HG02759 (cell line): ENCODE results near the gene BABAM2.
"Not testable (repeated sequence)": the region's sequence is repeated elsewhere in the genome, so short reads cannot be mapped to it uniquely, and the experiment has no call there.

ENCODE experiments used
- ATAC-seq: cut with Tn5 transposase; IDR thresholded peaks from one replicate; pipeline ENCODE4 v1.9.1; 2021; ENCODE audit warnings: mild to moderate bottlenecking, moderate library complexity; ENCODE audit not compliant: unreplicated experiment

BABAM2 gene

DNA sequence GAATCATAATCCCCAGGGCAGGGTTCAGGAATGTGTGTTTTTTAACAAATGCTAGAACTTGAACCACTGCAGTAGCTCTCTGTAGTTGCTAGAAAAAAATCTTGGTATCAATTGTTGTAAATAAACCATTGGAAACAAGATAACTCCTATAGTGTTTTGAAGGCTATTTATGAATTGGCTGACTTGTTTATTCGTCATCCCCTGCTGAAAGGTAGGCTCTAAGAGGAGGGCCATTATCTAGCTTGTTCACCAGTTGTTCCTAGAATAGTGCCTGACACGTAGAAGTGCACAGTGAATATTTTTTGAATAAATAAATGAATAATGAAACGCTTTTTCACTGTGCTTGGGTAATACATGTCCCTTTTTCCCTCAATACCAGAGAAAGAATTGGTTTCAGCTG lies 211.4 kb downstream of the BABAM2 start:
- ATAC-seq = no peak

DNA sequence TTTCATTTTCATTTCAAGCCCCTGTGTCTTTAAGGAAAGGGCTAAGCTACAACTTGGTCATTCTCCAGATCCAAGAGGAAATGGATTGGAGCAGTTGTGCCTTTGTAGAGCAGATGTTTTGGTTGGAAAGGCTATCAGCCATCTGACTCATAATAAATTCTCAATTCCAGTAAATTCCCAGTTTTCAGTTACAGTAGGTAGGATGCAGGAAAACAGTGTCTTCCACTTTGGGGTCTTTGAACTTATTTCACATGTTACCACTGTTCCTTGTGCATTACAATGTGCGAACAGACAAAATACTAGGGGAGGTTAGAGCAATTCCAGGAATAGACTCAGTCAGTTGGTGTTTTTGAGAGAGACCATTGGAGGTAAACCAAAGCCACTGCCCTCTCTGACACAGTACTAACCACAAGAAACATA lies 211.9 kb downstream of the BABAM2 start:
- no peak for ATAC-seq

DNA sequence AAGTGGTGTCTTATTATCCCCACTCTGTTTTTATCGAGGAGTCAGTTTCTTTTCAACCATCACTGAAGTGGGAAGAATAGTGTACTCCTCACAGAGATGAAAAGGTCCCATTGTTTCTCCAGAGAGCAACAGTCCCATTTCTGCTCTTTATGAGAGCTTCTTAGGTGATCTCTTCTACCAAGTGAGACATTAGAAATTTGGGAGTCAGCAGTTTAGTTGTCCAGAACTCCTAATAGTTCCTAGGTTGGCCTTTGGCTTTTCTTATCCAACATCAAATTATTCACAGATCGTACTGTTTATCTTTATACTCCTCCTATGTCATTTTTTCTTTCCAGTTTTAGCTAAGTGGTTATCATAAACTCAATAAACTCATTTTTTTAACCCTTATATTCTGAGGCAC lies 213.1 kb downstream of the BABAM2 start:
- ATAC-seq = no peak

DNA sequence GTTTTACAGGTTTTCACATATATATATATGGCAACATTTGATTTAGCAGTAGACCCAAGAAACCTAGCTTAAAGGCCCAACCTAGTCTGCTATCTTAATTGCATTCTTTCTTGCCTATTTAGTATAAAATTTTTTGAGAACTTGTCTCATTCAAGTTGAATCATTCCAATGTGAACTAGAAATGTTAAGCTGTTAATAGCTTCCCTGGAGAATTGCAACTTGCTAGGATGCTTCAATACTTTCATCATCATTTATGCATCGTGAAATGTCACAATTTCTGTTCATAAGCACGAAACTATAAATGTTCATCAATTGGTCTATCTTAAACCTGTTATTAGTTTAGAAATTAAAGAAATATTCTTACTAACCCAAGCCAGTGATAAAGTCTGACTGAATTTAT lies 217.6 kb downstream of the BABAM2 start:
- ATAC-seq = no peak

DNA sequence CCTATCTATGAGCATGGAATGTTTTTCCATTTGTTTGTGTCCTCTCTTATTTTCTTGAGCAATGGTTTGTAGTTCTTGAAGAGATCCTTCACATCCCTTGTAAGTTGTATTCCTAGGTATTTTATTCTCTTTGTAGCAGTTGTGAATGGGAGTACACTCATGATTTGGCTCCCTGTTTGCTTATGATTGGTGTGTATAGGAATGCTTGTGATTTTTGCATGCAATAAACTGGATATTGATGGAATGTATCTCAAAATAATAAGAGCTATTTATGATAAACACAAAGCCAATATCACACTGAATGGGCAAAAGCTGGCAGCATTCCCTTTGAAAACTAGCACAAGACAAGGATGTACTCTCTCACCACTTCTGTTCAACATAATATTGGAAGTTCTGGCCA lies 223.2 kb downstream of the BABAM2 start:
- ATAC-seq = not testable (repeated sequence)

DNA sequence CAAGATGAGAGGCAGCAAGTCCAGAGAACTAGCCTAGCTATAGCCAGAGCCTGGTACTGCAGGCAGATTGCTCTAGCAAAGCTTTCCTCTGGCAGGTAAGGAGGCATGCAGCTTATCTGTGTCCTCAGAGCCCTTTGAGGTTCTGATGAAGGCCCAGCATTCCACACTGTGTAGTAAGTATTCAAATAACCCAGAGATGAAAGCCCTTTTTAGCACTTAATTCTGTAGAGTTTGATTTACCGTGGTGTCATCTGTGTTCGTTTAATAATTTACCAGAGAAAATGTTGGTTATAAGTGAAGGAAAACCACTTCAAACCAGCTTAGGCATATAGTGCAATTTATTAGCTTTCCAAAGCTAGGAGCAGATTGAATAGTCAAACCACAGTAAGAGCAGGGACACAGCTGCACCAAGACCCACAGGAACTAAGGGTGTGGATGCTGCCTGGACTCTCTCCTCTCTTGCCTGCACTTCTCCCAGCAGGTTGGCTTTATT lies 226.6 kb downstream of the BABAM2 start:
- ATAC-seq = no peak

DNA sequence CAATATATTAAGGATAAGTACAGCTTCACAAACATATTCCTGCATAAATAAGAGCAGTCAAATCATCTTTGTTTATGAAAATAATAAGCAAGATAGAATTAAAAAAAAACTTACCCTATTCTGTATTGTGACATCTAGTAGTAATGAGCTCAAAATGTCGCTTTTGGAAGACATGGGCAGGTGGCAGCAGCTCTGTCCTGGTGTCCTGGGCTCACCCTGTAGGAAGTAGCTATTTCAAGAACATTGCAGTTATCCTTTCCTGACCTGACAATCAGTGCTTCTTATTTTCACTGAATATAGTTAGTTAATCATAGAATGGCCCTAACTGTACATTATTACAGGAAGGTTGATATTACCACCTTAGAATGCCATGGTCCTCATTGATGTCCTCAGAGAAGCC lies 229.1 kb downstream of the BABAM2 start:
- ATAC-seq = no peak

DNA sequence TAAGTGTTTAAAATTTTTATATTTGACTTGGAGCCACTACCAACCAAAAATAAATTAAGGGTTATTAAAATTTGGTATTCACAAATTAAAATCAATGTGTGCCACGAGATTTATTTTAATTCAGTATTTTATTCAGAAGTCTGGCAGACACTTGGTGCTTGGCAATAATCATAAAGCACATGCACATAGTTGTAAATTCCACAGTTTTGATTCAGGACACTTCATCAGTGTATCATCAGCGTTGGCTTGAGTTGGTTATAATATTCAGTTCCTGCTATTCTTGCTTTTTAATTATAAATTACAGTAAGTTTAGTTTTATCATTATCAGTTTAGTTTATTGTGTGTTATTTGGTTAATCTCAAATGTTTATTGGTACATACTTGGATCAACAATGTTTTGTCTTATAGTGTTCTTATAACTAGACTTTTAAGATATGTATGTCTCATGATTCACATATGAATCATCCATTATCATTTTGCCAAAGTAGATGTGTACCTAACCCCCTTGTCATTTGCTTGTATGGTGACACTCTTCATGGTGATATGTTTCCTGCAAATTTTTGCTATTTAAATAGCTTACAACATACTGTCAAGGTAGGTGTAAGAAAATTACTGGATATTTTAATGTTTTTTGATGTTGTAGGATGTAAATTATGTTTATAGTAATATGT lies 237.9 kb downstream of the BABAM2 start:
- no peak for ATAC-seq

DNA sequence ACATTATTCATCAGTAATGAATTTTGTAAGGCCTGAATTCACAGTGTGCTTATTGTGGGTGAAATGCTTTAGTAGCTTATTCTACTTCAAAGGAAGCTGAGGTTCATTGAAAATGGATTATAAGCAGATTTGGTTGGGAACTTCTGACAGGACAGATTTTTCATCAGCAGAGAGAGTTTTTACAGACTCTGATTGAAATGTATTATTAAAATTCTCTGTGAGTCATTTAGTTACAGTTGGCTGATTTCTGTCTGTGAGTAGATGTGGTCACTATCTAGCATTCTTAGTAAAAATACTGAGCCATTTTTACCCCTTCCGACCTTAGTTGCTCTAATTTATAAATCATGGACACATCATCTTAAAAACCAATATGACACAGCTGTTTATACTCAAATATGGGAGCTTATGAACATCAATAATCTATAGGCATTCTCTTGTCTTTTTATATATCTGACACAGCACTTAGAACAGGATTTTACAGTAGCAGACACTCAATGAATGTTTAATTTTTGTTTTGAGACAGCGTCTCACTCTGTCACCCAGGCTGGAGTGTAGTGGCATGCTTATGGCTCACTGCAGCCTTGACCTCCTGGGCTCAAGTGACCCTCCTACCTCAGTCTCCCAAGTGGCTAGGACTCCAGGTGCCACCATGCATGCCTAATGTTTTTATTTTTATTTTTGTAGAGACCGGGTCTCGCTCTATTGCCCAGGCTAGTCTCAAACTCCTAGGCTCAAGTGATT lies 239.6 kb downstream of the BABAM2 start:
- no peak for ATAC-seq

DNA sequence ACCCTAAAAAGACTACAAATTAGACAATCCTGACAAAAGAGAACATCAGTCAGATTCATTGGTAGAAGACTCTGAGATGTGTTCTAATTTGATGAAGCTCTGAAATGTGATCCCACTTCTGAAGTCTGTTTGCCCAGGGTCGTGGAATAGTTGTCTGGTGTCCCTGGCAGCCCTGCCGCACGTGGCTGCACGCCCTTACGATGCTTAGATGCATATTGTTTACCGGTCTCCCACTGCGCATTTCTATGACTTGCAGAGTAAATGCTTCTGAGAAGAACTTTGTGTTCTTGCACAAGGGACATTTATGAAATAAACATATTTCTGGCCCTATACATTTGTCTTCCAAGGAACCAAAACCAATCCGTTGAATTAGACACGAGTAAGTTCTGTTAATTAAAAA lies 243.2 kb downstream of the BABAM2 start:
- ATAC-seq = no peak

DNA sequence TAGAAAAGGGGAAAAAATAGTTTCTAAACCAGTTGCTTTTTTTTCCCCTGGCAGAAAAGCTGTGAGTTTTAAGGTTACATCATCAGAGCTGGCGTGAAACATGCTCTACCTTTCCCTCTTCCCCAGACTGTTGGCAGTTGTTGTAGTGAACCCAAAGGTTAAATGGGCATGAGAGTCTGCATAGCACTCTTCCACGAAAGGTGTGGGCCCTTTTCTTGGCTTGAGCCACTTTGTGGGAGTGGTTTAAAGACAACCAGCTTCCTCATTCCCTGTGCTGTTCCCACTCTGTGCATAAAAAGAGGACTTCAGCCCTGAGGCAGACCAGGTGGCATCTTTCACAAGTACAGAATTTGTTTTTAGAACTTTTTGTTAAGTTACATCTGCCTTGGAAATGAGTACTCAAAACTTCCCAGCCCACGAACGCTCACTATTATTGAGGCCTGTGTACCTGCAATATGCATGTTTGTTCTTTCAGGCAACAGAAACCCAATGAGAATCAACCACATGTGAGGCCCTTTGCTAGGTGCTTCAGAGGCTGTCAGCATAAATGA lies 243.8 kb downstream of the BABAM2 start:
- no peak for ATAC-seq

DNA sequence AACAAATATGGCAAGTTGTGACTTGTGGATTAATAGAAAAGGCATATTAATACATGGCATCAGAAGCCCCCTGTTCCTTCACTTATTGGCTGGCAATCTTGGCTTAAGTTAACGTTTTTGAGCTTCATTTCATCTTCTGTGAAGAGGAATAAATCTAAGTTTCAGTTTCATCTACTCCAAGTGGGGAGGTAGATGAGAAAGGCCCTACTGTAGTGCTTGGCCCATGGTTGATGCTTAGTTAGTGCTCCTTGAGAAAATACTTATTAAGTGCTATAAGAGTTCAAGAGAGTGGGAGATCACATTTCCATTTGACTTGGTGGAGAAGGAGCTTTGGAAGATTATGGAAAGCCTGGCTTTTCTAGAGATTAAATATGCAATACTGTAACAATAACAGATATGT lies 244.3 kb downstream of the BABAM2 start:
- no peak for ATAC-seq

DNA sequence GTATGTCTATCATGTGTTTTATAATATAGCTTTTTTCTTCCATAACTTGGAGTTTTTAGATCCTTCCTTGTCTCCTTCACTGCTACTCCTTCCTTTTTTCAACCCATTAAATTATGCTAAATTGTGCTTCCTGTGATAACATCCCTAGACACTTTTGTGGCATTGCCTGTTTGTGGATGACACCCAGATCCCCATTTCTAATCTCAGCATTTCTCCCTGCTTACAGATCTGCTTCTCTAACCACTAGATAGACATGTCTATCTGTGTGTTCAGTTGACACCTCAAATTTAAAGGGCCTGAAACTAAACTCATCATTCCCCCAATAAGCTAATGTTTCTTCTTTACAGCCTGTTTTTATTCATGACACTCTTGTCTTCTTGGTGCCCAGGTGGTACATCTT lies 244.8 kb downstream of the BABAM2 start:
- ATAC-seq = no peak

DNA sequence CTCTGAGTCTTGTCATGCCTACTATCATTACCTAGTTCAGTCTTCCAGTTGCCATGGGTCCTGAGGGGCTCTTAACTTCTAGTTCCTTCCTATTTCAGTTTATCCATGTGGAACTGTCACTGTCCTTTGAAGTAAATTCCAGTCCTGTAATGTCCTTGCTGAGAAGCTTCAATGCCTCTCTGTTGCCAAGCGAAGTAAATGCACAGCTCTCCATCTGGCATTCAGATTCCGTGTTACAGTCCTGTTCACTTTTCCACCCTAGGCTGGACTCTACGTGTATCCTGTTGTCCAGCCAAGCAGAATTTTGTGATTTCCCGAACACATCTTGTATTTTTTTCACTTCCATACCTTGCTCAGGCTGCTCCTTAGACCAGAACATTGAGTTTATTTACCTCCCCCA lies 245.3 kb downstream of the BABAM2 start:
- ATAC-seq = no peak

DNA sequence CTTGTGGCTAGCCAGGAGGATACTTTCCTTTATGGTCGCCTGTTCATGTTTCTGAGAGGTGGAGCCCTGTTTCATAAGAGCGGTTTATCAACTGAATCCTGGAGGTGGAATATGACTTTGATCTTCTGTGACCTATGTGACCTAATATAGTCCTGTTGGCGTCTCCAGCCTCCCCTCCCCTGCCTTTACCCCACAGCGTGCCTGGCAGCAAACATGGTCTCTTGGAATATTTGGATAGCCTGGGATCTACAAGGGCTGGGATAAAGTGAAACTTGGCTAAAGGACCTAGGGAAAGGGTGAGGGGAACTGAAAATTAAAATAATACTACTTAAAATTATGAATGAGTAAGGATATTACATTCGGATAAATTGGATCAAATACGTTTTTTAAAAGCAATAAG lies 246.0 kb downstream of the BABAM2 start:
- ATAC-seq = no peak

DNA sequence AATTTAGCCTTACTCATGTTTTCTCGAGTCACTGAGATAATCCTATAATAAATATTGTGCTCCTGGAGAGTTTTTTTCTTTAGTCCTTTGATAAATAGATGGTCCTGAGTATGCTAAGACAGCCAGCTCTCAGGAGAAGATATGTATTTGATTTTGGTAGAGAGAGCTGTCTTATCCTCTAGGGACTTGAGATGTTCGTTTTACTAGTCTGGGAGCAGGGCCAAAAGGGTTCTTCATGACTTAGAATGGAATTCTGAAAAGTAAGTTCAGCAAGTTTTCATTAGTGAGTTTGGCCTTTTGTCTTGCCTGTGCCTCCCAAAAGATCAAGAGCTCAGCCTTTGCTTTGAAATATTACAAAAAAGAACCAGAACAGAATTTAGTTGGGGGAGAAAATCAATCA lies 246.7 kb downstream of the BABAM2 start:
- no peak for ATAC-seq

DNA sequence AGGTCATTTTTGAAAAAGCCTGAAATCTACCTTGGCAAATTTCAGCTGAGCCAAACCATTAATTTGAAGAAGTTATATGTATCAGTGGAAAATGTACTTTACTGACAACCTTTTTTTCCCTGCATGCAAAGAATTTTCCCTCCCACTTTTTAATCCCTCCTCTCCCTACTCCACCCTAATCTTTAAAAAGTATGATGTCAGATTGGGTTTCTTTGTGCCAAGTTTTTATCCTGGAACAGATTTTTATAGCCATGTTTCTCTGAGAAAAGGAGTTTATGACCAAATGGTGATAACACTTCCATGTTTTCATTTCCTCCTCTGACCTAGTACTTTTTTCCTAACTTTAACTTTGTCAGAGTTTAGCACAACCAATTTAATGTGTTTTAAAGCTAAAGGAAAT lies 251.9 kb downstream of the BABAM2 start:
- ATAC-seq = no peak

DNA sequence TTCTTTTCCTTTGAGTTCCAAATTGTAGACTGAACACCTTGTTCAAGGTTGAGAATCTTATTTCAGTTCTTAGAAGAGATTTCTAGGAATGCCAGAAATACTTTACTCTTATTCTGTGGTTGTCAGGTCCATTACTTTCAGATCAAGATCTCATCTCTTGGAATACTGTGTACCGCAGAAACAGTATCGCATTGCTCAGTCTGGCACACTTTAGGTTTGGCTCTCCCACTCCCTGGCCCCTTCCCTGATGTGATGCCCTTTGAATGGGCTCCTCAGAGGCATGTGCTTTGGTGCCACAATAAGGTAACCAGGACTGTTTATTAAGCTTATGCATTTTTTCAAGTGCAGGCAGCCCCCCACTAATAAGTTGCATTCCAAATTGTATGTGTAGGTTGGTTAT lies 257.5 kb downstream of the BABAM2 start:
- ATAC-seq = no peak

DNA sequence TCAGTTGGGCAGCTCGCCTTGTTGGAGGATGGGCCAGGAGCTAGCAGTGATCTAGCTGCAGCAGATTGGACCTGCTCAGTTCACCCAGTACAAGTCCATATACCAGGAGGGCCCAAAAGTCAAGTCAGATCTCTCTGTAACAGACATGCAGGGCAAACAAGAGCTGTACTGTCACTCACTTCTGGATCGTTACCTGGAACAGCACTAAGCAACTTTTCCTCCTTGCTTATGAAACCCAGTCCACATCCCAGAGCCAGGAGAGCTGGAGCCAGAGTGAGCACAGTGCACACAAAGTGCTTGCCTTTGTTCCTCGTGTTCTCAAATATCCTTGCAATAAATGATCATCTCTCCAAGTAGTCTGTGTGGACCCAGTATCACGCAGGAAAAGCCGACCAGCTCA lies 258.0 kb downstream of the BABAM2 start:
- ATAC-seq = no peak

DNA sequence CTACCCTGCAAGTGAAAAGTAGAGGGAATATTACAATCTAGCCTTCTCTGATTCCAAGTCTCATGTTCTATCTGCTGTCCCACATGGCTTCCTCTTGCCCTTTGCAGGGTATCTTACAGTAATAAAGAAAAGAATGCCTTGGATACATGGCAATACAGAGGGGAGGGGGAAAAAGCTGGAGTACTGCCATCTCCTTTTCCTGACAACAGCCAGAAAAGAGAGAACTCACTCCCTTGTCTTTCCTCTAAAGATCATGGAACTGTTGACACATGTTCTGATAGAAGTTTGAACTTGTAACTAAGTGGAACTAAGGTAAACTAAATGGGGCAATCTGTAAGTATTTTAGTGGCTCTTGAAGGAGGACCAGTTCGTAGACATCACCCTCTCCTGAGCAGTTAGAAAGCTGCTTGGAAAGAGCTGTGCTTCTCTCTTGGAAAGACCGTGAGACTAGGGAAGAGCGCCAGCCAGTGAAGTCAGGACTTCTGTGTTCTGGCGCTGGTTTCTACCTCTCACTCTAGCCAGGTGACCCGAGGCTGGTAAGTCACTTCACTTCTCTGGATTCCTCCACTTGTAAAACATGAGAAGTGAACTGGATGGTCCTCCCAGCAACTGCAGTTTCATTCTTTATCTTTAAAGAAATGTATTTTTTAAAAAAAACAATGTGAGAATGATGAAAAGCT lies 259.8 kb downstream of the BABAM2 start:
- ATAC-seq = no peak

DNA sequence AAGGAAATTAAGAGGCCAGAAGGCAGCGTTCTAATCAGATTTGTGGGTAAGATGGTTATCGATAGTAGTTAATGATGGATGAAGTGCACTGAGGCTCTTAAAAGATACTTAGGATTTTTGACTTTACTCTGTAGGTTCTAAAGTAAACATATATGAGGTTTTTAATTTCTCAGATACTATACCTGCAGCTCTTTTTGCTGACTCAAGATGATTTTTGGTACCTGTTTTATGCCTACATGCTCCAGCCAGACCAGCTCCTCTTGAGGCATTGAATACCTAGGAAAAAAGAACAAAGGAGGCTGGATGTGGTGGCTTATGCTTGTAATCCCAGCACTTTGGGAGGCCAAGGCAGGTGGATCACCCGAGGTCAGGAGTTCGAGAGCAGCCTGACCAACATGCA lies 260.5 kb downstream of the BABAM2 start:
- ATAC-seq = no peak
